ENCODE measurements around the gene MRPS18A. TPM values are rescaled to one million over a fixed set of nuclear protein-coding genes. Genes with fewer than 3 reads are reported as not detected.

The MRPS18A gene
- 54.2 TPM for total RNA-seq

DNA sequence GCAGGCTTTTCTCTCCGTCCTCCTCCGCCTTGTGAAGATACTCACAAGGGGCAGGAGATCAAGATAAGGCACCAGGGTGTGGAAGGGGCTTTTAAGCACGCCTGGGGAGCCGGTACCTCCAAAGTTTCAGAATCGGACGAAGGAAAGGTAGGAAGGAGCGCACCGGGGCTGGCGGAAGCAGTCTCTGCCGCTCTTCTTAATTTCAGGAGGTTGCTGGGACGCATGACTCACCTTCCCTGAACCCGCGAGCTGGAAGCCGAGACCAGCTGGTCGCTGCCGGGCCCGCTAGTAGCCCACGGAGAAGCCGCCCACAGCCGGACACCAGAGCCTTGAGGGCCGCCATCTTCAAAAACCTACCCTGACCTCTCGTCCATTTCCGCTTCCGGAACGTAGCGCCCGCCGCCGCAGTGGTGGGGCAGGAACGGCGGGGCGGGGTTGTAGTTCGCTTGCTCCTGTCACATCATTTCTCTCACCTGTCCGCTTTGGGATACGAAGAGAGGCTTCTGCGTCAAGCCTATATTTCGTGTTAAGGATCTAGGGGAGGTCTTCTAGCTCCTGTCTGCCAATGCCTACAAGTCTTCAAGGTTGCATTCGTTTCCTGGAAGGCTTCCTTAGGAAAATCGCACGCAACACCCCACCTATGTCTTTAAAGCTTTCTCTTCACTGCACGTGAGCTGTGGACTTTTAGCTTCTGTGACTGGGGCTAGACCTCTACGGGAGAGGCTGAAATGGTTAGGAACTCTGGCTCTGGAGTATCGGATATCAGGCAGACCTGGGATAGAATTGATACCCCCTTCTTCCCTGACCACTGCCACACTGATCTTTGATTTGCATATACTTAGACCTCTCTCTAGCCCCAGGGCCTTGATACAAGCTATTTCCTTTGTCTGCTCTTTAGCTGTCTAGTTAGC lies at the start of gene MRPS18A:
Gene MRPS18A, minus strand, starts transcription at position 355 of the 911 bp plus-strand sequence. Its CDS starts 12 bp downstream, at position 343.

DNA sequence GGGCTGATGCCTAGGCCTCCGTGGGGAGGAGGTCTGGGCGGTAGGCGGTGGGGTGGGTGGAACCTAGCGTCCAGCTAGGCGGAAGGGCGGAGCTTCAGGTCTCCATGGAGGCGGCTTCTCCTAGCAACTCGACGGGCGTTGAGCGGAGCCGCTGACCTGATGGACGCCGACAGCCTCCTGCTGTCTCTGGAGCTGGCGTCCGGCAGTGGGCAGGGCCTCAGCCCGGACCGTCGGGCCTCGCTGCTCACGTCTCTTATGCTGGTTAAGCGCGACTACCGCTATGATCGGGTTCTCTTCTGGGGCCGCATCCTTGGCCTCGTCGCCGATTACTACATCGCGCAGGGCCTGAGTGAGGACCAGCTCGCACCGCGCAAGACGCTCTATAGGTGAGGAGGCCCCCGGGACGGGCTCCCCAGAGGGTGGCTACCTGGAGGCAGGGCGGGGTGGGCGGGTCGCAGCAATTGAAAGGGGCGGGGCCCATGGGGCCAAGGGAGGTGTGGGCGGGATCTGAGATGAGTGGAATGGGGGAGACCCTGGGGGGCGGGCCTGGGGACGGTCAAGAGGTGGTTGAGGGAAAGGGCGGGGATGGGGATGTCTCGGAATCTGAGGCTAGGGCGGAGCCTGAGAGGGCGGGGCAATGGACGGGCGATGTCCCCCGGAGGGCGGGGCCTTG lies 42.5 kb downstream of the MRPS18A start, which contains the start of gene RSPH9:
Gene RSPH9, plus strand, starts transcription at position 97 of the 673 bp plus-strand sequence. Its CDS starts 63 bp downstream, at position 160.

DNA sequence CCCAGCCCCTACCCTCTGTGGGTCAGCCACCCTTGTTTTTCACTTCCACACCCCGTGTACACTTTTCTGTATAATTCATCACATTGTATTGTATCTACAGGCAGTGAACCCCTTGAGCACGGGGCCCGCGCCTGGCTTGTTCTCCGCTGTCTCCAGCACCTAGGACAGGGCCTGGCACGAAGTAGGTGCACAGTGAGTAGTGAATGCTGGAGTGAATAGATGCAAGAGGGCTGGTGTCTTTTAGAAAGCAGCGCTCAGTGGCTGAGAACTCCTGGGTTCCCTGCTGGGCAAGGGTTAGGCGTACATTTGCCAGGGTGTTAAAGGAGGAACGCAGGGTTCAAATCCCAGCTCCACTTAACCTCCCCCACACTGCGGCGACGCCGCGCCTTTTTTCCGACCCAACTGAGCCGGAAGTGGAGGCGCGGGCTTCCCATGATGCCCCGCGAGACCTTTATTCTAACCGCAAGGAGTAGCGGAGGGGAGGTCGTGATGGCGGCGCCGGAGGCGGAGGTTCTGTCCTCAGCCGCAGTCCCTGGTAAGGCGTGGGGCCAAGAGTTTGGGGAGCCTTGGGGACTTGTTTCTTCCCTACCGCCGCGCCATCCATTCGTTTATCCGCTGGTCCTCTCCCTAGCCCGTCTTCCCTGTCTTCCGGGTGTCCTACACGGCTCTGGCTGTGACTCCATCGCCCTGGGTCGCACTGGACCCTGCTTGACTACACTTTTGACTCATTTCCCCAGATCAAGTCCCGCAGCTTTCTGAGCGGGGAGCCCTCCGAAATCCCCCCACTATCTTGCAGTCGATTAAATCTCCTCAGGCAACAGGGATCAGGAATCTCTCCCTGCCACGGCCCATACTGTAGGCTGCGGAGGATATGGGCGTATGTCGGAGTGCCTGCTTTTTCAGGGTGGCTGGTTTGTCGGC lies 51.9 kb downstream of the MRPS18A start, which contains the start of gene MAD2L1BP:
Gene MAD2L1BP, plus strand, starts transcription at position 454 of the 921 bp plus-strand sequence. Its CDS starts 36 bp downstream, at position 490.

DNA sequence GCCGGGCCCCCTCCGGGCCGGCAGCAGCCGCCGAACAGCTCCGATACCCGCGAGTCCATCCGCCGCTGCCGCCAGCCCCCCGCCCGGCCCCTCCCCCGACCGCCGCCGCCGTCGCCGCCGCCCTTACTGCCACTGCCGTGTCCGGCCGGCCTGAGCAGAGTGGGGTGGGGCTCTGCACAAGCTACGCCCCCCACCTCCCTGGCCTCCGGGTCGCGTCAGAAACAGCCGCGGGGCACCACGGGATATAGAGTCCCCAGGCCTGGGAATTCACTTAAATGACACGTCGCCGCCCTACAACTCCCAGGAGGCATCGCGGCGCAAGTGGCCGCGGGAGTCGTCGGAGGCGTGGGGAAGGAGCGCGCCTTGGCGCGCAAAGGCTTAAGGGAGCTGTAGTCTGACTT lies 58.5 kb downstream of the MRPS18A start, which contains the start of gene GTPBP2:
Gene GTPBP2, minus strand, starts transcription at position 161 of the 401 bp plus-strand sequence. Its CDS starts 102 bp downstream, at position 59.

Other genes starting within 250 kb of the MRPS18A start
- 1.3 TPM for gene DLK2, start 232.2 kb downstream of the MRPS18A start, total RNA-seq
- 25.9 TPM for gene TJAP1, start 210.2 kb downstream of the MRPS18A start, total RNA-seq
- 1.6 TPM for gene LRRC73, start 177.4 kb downstream of the MRPS18A start, total RNA-seq
- 83.7 TPM for gene YIPF3, start 170.9 kb downstream of the MRPS18A start, total RNA-seq
- 28.6 TPM for gene POLR1C, start 170.7 kb downstream of the MRPS18A start, total RNA-seq
- gene XPO5, start 111.8 kb downstream of the MRPS18A start, total RNA-seq: 27.6 TPM
- gene POLH, start 111.6 kb downstream of the MRPS18A start, total RNA-seq: 16.2 TPM
- gene GTPBP2, start 58.5 kb downstream of the MRPS18A start, total RNA-seq: 37.1 TPM
- 20.3 TPM for gene MAD2L1BP, start 52.0 kb downstream of the MRPS18A start, total RNA-seq
- 1.2 TPM for gene RSPH9, start 42.8 kb downstream of the MRPS18A start, total RNA-seq
- gene VEGFA, start 82.4 kb upstream of the MRPS18A start, total RNA-seq: 207 TPM